ENCODE measurements around the gene QRICH2.
A peak's percentile ranks its signal among the peaks of the same experiment; 100 is the strongest.
"Not testable (repeated sequence)": the region's sequence is repeated elsewhere in the genome, so short reads cannot be mapped to it uniquely, and the experiment has no call there.

Gene QRICH2

GRCh38 chr17:76277300-76278267 lies 30.5 kb downstream of the QRICH2 start:
- no peak for DNase-seq

GRCh38 chr17:76276461-76277299 lies 31.4 kb downstream of the QRICH2 start:
- no peak for DNase-seq

GRCh38 chr17:76276069-76276431 lies 32.0 kb downstream of the QRICH2 start:
- DNase-seq, result no peak

- no peak for DNase-seq
These were observed 32.6 kb downstream of the QRICH2 start for GRCh38 chr17:76275382-76276068.

GRCh38 chr17:76274112-76274956 lies 33.7 kb downstream of the QRICH2 start:
- DNase-seq, result no peak

GRCh38 chr17:76273445-76274111 lies 34.5 kb downstream of the QRICH2 start:
- no peak for DNase-seq

GRCh38 chr17:76272541-76273444 lies 35.3 kb downstream of the QRICH2 start:
- DNase-seq, result no peak

- DNase-seq, result no peak
These were observed 36.2 kb downstream of the QRICH2 start for GRCh38 chr17:76271669-76272540.

- no peak for DNase-seq
These were observed 37.1 kb downstream of the QRICH2 start for GRCh38 chr17:76270770-76271668.

GRCh38 chr17:76270127-76270592 lies 37.9 kb downstream of the QRICH2 start:
- no peak for DNase-seq

- no peak for DNase-seq
These were observed 38.8 kb downstream of the QRICH2 start for GRCh38 chr17:76268991-76269981.

- peak in 49 of 51 donors; percentile 15 to 87 (median 63) for DNase-seq
These were observed 39.9 kb downstream of the QRICH2 start for GRCh38 chr17:76268015-76268749.

- DNase-seq, result not testable (repeated sequence)
These were observed 40.5 kb downstream of the QRICH2 start for GRCh38 chr17:76267581-76268001.

GRCh38 chr17:76267051-76267576 lies 41.0 kb downstream of the QRICH2 start:
- no peak for DNase-seq

Measured in hypothalamus (tissue), 51 donors.